ENCODE results near the gene PRPF40B.

The PRPF40B gene

DNA sequence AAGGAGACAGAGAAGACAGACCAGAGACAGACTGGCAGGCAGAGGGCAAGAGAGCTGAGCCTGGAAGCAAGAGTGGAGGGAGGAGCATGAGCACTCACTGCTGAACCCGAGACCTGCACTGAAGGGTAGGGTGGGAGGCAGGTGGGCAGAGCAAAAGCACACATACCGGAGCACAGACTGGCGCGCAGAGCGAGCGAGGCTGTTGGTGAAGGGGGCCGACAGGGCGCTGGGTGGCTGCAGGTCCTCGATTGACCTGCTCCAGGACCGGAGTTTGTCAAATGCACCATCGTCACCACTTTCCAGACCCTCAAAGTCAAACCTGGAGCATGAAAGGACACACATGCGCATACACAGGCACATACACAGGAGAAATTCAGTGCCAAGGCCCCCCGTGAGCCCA, 34.9 kb downstream of the PRPF40B start:
- no peak overlapping the region for H4K91ac ChIP-seq (ENCODE audit: low read depth, low read length, poor library complexity)
- peaks cover 0 to 1% of the 10 kb centered on the region in 2 donors for H3K9me3 ChIP-seq (replicated peaks in 1 of 2; ENCODE audit: control insufficient read depth in 2 of 2, insufficient read depth in 1 of 2, low read depth in 1 of 2, low read length in 2 of 2)
- H3K27me3 ChIP-seq (ENCODE audit: control insufficient read depth in 3 of 3, insufficient read depth in 3 of 3, low read depth in 1 of 3, low read length in 3 of 3), result no peaks in the 10 kb centered on the region
- no peak overlapping the region for H2AK5ac ChIP-seq (ENCODE audit: low read depth, low read length)
- H2AFZ ChIP-seq (ENCODE audit: low read length), result no peak overlapping the region
- H3K4me2 ChIP-seq (ENCODE audit: insufficient read depth, low read length, poor library complexity, severe bottlenecking), result no peak overlapping the region
- no peak for DNase-seq (ENCODE audit: low spot score)
- no peak overlapping the region for H3K18ac ChIP-seq (ENCODE audit: low read length)
- H3K36me3 ChIP-seq (replicated peaks in 1 of 2; ENCODE audit: control insufficient read depth in 2 of 2, insufficient read depth in 2 of 2, low read length in 2 of 2), result peaks cover 23 to 90% of the 10 kb centered on the region in 2 donors
- H3K23ac ChIP-seq (ENCODE audit: low read depth, low read length, poor library complexity), result no peak overlapping the region
- no peak overlapping the region for H2BK12ac ChIP-seq (ENCODE audit: low read length)
- H4K8ac ChIP-seq (ENCODE audit: low read depth, low read length), result peak overlapping the region; percentile 6
- H2BK120ac ChIP-seq (ENCODE audit: low read depth, low read length), result no peak overlapping the region
- peaks cover 2% of the 10 kb centered on the region for H3K79me1 ChIP-seq (ENCODE audit: low read depth, low read length)
- H3K9ac ChIP-seq (ENCODE audit: low read depth, low read length, poor library complexity), result peak overlapping the region; percentile 33
- H3K4me1 ChIP-seq (ENCODE audit: control insufficient read depth in 2 of 2, insufficient read depth in 1 of 2, low read depth in 1 of 2, low read length in 2 of 2), result peaks cover 0 to 11% of the 10 kb centered on the region in 2 donors
- no peak overlapping the region for H3K14ac ChIP-seq (ENCODE audit: low read length)
- no peak overlapping the region for H3K27ac ChIP-seq (replicated peaks; ENCODE audit: low read length)
- H3K4ac ChIP-seq (ENCODE audit: low read length), result no peak overlapping the region
- peak overlapping the region; percentile 28 for H2BK5ac ChIP-seq (ENCODE audit: low read length)
- H2BK15ac ChIP-seq (ENCODE audit: low read length), result no peak overlapping the region
- H3K4me3 ChIP-seq (ENCODE audit: low read length in 2 of 2), result no peak overlapping the region
- WGBS, 2 donors (ENCODE audit: extremely low coverage in 2 of 2, insufficient read length in 2 of 2, insufficient replicate concordance in 1 of 2), result no CpG with 5 or more reads among the region's 13 CpGs

DNA sequence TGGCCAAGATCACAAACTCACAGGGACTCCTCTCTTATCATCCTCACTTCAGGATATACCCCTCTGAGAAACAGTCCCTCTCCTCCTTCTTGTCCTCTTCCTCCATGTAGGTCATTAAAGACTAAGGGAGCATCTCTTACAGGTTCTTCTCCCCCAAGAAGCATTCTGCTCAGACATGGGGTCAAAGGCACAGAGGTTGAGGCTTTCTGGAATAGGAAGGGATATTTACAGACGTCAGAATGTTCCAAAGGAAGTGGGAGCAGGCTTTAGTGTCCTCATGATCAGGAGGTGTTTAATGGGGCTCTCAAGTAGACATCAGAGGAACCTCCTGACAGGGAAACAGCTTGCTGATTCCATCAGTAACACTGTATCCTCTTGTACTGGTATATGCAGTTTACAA, 36.4 kb downstream of the PRPF40B start:
- Histone ChIP-seq H3K14ac (ENCODE audit: low read length) (no peak overlapping the region), H3K79me1 (ENCODE audit: low read depth, low read length) (no peaks in the 10 kb centered on the region), H3K4me2 (ENCODE audit: insufficient read depth, low read length, poor library complexity, severe bottlenecking) (no peak overlapping the region), H2AFZ (ENCODE audit: low read length) (no peak overlapping the region), H2BK15ac (ENCODE audit: low read length) (no peak overlapping the region), H3K27me3 (ENCODE audit: control insufficient read depth in 3 of 3, insufficient read depth in 3 of 3, low read depth in 1 of 3, low read length in 3 of 3) (no peaks in the 10 kb centered on the region), H4K8ac (ENCODE audit: low read depth, low read length) (no peak overlapping the region), H3K27ac (replicated peaks; ENCODE audit: low read length) (no peak overlapping the region), H3K9ac (ENCODE audit: low read depth, low read length, poor library complexity) (no peak overlapping the region), H3K4me3 (ENCODE audit: low read length in 2 of 2) (no peak overlapping the region), H2BK12ac (ENCODE audit: low read length) (no peak overlapping the region), H3K23ac (ENCODE audit: low read depth, low read length, poor library complexity) (no peak overlapping the region), H3K4ac (ENCODE audit: low read length) (no peak overlapping the region), H3K9me3 (replicated peaks in 1 of 2; ENCODE audit: control insufficient read depth in 2 of 2, insufficient read depth in 1 of 2, low read depth in 1 of 2, low read length in 2 of 2) (peaks cover 0 to 1% of the 10 kb centered on the region in 2 donors), H2BK5ac (ENCODE audit: low read length) (no peak overlapping the region), H3K18ac (ENCODE audit: low read length) (no peak overlapping the region), H3K36me3 (replicated peaks in 1 of 2; ENCODE audit: control insufficient read depth in 2 of 2, insufficient read depth in 2 of 2, low read length in 2 of 2) (peaks cover 17 to 75% of the 10 kb centered on the region in 2 donors), H2BK120ac (ENCODE audit: low read depth, low read length) (no peak overlapping the region), H2AK5ac (ENCODE audit: low read depth, low read length) (no peak overlapping the region), H3K4me1 (ENCODE audit: control insufficient read depth in 2 of 2, insufficient read depth in 1 of 2, low read depth in 1 of 2, low read length in 2 of 2) (peaks cover 2 to 14% of the 10 kb centered on the region in 2 donors), H4K91ac (ENCODE audit: low read depth, low read length, poor library complexity) (no peak overlapping the region)
- no CpG with 5 or more reads among the region's 1 CpG for WGBS, 2 donors (ENCODE audit: extremely low coverage in 2 of 2, insufficient read length in 2 of 2, insufficient replicate concordance in 1 of 2)
- no peak for DNase-seq (ENCODE audit: low spot score)

DNA sequence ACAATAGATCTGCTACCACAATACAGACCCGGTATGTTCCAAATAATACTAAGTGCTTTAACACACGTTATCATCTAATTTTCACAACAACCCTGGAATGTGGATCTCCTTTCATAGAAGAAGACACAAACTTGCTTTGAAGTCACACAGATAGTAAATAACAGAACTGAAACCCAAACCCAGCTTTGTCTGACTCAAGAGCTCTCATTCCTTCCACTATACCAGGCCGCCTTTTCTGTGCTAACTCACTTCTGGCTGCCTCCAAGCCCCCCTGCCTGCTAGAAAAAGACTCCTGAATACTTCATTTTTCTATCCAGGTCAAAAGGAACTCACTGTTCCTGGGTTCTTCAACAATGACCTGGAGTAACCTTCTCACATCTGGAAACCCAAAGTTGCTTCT, 37.8 kb downstream of the PRPF40B start:
- Histone ChIP-seq H2BK15ac (ENCODE audit: low read length) (no peak overlapping the region), H2AK5ac (ENCODE audit: low read depth, low read length) (no peak overlapping the region), H3K23ac (ENCODE audit: low read depth, low read length, poor library complexity) (no peak overlapping the region), H4K91ac (ENCODE audit: low read depth, low read length, poor library complexity) (no peak overlapping the region), H2BK120ac (ENCODE audit: low read depth, low read length) (no peak overlapping the region), H3K4me1 (ENCODE audit: control insufficient read depth in 2 of 2, insufficient read depth in 1 of 2, low read depth in 1 of 2, low read length in 2 of 2) (peaks cover 2 to 14% of the 10 kb centered on the region in 2 donors), H3K79me1 (ENCODE audit: low read depth, low read length) (no peaks in the 10 kb centered on the region), H3K14ac (ENCODE audit: low read length) (no peak overlapping the region), H3K27ac (replicated peaks; ENCODE audit: low read length) (no peak overlapping the region), H3K4ac (ENCODE audit: low read length) (no peak overlapping the region), H2AFZ (ENCODE audit: low read length) (no peak overlapping the region), H3K4me2 (ENCODE audit: insufficient read depth, low read length, poor library complexity, severe bottlenecking) (no peak overlapping the region), H3K4me3 (ENCODE audit: low read length in 2 of 2) (no peak overlapping the region), H2BK5ac (ENCODE audit: low read length) (no peak overlapping the region), H3K18ac (ENCODE audit: low read length) (no peak overlapping the region), H4K8ac (ENCODE audit: low read depth, low read length) (no peak overlapping the region), H3K27me3 (ENCODE audit: control insufficient read depth in 3 of 3, insufficient read depth in 3 of 3, low read depth in 1 of 3, low read length in 3 of 3) (no peaks in the 10 kb centered on the region), H2BK12ac (ENCODE audit: low read length) (no peak overlapping the region), H3K9me3 (replicated peaks in 1 of 2; ENCODE audit: control insufficient read depth in 2 of 2, insufficient read depth in 1 of 2, low read depth in 1 of 2, low read length in 2 of 2) (peaks cover 0 to 1% of the 10 kb centered on the region in 2 donors), H3K36me3 (replicated peaks in 1 of 2; ENCODE audit: control insufficient read depth in 2 of 2, insufficient read depth in 2 of 2, low read length in 2 of 2) (peaks cover 16 to 73% of the 10 kb centered on the region in 2 donors), H3K9ac (ENCODE audit: low read depth, low read length, poor library complexity) (no peak overlapping the region)
- DNase-seq (ENCODE audit: low spot score), result no peak
- no CpG with 5 or more reads among the region's 3 CpGs for WGBS, 2 donors (ENCODE audit: extremely low coverage in 2 of 2, insufficient read length in 2 of 2, insufficient replicate concordance in 1 of 2)

DNA sequence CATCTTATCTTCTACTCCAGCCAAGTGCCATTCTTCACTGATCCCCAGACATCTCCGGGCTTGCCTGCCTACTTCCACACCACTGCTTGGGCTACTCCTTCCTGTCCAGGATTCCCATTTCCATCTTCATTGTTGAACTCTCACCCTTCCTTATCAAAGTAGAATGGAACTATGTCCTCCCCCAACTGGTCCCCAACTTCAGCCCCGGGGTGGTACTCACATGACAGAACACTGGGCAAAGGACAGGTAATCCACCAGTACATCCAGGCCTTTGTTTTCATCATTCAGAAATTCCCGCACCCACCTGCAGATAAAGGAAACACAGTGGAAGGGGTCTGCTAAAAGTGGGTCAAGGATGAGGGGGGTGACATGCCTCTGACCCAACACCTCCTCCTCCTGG, 38.4 kb downstream of the PRPF40B start:
- no peak overlapping the region for H2BK120ac ChIP-seq (ENCODE audit: low read depth, low read length)
- no peak overlapping the region for H4K8ac ChIP-seq (ENCODE audit: low read depth, low read length)
- no peak overlapping the region for H2BK15ac ChIP-seq (ENCODE audit: low read length)
- H3K18ac ChIP-seq (ENCODE audit: low read length), result no peak overlapping the region
- no peak overlapping the region for H3K4me2 ChIP-seq (ENCODE audit: insufficient read depth, low read length, poor library complexity, severe bottlenecking)
- no peak overlapping the region for H3K14ac ChIP-seq (ENCODE audit: low read length)
- H2AK5ac ChIP-seq (ENCODE audit: low read depth, low read length), result no peak overlapping the region
- no peak overlapping the region for H2BK5ac ChIP-seq (ENCODE audit: low read length)
- H3K23ac ChIP-seq (ENCODE audit: low read depth, low read length, poor library complexity), result no peak overlapping the region
- peaks cover 2 to 14% of the 10 kb centered on the region in 2 donors for H3K4me1 ChIP-seq (ENCODE audit: control insufficient read depth in 2 of 2, insufficient read depth in 1 of 2, low read depth in 1 of 2, low read length in 2 of 2)
- no peak overlapping the region for H3K4ac ChIP-seq (ENCODE audit: low read length)
- peaks cover 12 to 67% of the 10 kb centered on the region in 2 donors for H3K36me3 ChIP-seq (replicated peaks in 1 of 2; ENCODE audit: control insufficient read depth in 2 of 2, insufficient read depth in 2 of 2, low read length in 2 of 2)
- H3K4me3 ChIP-seq (ENCODE audit: low read length in 2 of 2), result no peak overlapping the region
- peaks cover 0 to 1% of the 10 kb centered on the region in 2 donors for H3K9me3 ChIP-seq (replicated peaks in 1 of 2; ENCODE audit: control insufficient read depth in 2 of 2, insufficient read depth in 1 of 2, low read depth in 1 of 2, low read length in 2 of 2)
- no peak overlapping the region for H2AFZ ChIP-seq (ENCODE audit: low read length)
- no CpG with 5 or more reads among the region's 3 CpGs for WGBS, 2 donors (ENCODE audit: extremely low coverage in 2 of 2, insufficient read length in 2 of 2, insufficient replicate concordance in 1 of 2)
- no peaks in the 10 kb centered on the region for H3K27me3 ChIP-seq (ENCODE audit: control insufficient read depth in 3 of 3, insufficient read depth in 3 of 3, low read depth in 1 of 3, low read length in 3 of 3)
- H3K9ac ChIP-seq (ENCODE audit: low read depth, low read length, poor library complexity), result no peak overlapping the region
- H2BK12ac ChIP-seq (ENCODE audit: low read length), result no peak overlapping the region
- no peak overlapping the region for H4K91ac ChIP-seq (ENCODE audit: low read depth, low read length, poor library complexity)
- no peak for DNase-seq (ENCODE audit: low spot score)
- H3K27ac ChIP-seq (replicated peaks; ENCODE audit: low read length), result no peak overlapping the region
- H3K79me1 ChIP-seq (ENCODE audit: low read depth, low read length), result no peaks in the 10 kb centered on the region

Measured in neuronal stem cell (in vitro differentiated cells).